HCT116 (cell line): ENCODE results near the gene SYTL2. TPM values are rescaled to one million over a fixed set of nuclear protein-coding genes. Genes with fewer than 3 reads are reported as not detected.

Experiments used
- ATAC-seq: fragments of 200-7000 bp; cut with Tn5 transposase; 2 replicates; pipeline ENCODE4 v1.9.1; 2020; ENCODE audit warnings: mild to moderate bottlenecking, moderate library complexity
- BruUV-seq: library from RNA; stranded (reverse); fragments of 400-500 nt; replicated peaks from 2 replicates; lab custom pipeline; 2021; lab: Mats Ljungman, UMichigan
- CTCF ChIA-PET: fragments of 300-600 bp; sonication (Branson Sonifier 250); formaldehyde crosslinking; loops from one replicate; lab custom pipeline; 2021; ENCODE audit warnings: antibody characterized with exemption; lab: Charles Lee
- POLR2A ChIA-PET: fragments of 300-600, 350-600 bp; sonication (Branson Sonifier 250); formaldehyde crosslinking; loops from one replicate; lab custom pipeline; 2021; ENCODE audit warnings: antibody characterized with exemption; lab: Charles Lee
- RAD21 ChIA-PET, 2 experiments: fragments of 300-600 bp; sonication (Branson Sonifier 250); formaldehyde crosslinking; loops; one replicate each; lab custom pipeline; 2023; ENCODE audit warnings: low total read pairs in 2 of 2; ENCODE audit not compliant: uncharacterized antibody in 2 of 2, unreplicated experiment in 2 of 2, low non-redundant PET in 1 of 2; lab: Charles Lee
- DNase-seq: peaks from one replicate; pipeline ENCODE4 v3.0.0-alpha.2; 2010; ENCODE audit warnings: low read depth, low spot score
- H2AFZ ChIP-seq: fragments of 200-600 bp; shearing (Covaris generic), sonication (generic); 2 replicates; pipeline ENCODE4 v1.6.1; 2017; ENCODE audit warnings: low read depth, mixed run types, mixed read lengths, antibody characterized with exemption, low read length; ENCODE audit not compliant: poor library complexity, severe bottlenecking
- H3K27ac ChIP-seq: 2 replicates; pipeline ENCODE4 v1.5.1; 2012; ENCODE audit warnings: low read depth, low read length
- H3K27me3 ChIP-seq: fragments of 200-600 bp; sonication (generic); 2 replicates; pipeline ENCODE4 v1.6.1; 2016; ENCODE audit warnings: mixed run types, low read length, mixed read lengths; ENCODE audit not compliant: insufficient read depth
- H3K36me3 ChIP-seq, 2 experiments: fragments of 200-500 bp in 1 of 2; fragments of 200-600 bp in 1 of 2; sonication (Bioruptor generic) in 1 of 2; sonication (generic) in 1 of 2; 2 replicates each; pipeline versions ENCODE4 v1.5.1 to v1.6.1; 2014 to 2016; ENCODE audit warnings: low read length in 2 of 2, inconsistent platforms in 1 of 2, mixed read lengths in 1 of 2, mixed run types in 1 of 2; ENCODE audit not compliant: insufficient read depth in 2 of 2, control insufficient read depth in 1 of 2
- H3K4me1 ChIP-seq, 2 experiments: fragments of 200-600 bp in 1 of 2; sonication (generic) in 1 of 2; 2 replicates each; pipeline versions ENCODE4 v1.5.1 to v1.6.1; 2012 to 2017; ENCODE audit warnings: low read length in 2 of 2, inconsistent platforms in 1 of 2, mild to moderate bottlenecking in 1 of 2, mixed read lengths in 1 of 2, mixed run types in 1 of 2, moderate library complexity in 1 of 2; ENCODE audit not compliant: insufficient read depth in 2 of 2, control insufficient read depth in 1 of 2
- H3K4me2 ChIP-seq: fragments of 200-600 bp; sonication (generic); 2 replicates; pipeline ENCODE4 v1.6.1; 2017; ENCODE audit warnings: mixed run types, low read length, mixed read lengths
- H3K4me3 ChIP-seq, 2 experiments: fragments of 200-600 bp in 1 of 2; sonication (generic) in 1 of 2; replicated peaks in 1 of 2; 2 replicates each; pipeline ENCODE4 v1.5.1; 2011 to 2016; ENCODE audit warnings: low read length in 2 of 2, control low read depth in 1 of 2, low read depth in 1 of 2, mild to moderate bottlenecking in 1 of 2, mixed read lengths in 1 of 2, mixed run types in 1 of 2
- H3K79me2 ChIP-seq: fragments of 200-600 bp; sonication (generic); 2 replicates; pipeline ENCODE4 v1.6.1; 2017; ENCODE audit warnings: mild to moderate bottlenecking, mixed run types, low read length, moderate library complexity, mixed read lengths; ENCODE audit not compliant: insufficient read depth
- H3K9ac ChIP-seq: fragments of 200-600 bp; sonication (generic); 2 replicates; pipeline ENCODE4 v1.6.1; 2016; ENCODE audit warnings: low read length, mixed read lengths
- H3K9me2 ChIP-seq: fragments of 200-600 bp; sonication (generic), shearing (Covaris generic); 2 replicates; pipeline ENCODE4 v1.6.1; 2017; ENCODE audit warnings: mixed run types, mild to moderate bottlenecking, moderate library complexity; ENCODE audit not compliant: insufficient read depth
- H3K9me3 ChIP-seq, 2 experiments: fragments of 200-500 bp in 1 of 2; fragments of 200-600 bp in 1 of 2; sonication (Bioruptor generic) in 1 of 2; sonication (generic) in 1 of 2; 2 replicates each; pipeline ENCODE4 v1.6.1; 2014 to 2017; ENCODE audit warnings: low read length in 2 of 2, mixed read lengths in 2 of 2, inconsistent platforms in 1 of 2, low read depth in 1 of 2, mild to moderate bottlenecking in 1 of 2, mixed run types in 1 of 2, moderate library complexity in 1 of 2; ENCODE audit not compliant: control insufficient read depth in 1 of 2, insufficient read depth in 1 of 2
- H4K20me1 ChIP-seq: fragments of 200-600 bp; sonication (generic), shearing (Covaris generic); 2 replicates; pipeline ENCODE4 v1.6.1; 2017; ENCODE audit warnings: mixed run types, mild to moderate bottlenecking, moderate library complexity; ENCODE audit not compliant: insufficient read depth
- CBX3 ChIP-seq: IDR thresholded peaks from 2 replicates; pipeline ENCODE4 v1.6.1; 2012; ENCODE audit warnings: low read depth
- EGR1 ChIP-seq: IDR thresholded peaks from 2 replicates; pipeline ENCODE4 v1.6.1; 2012; ENCODE audit warnings: low read depth
- ELF1 ChIP-seq: IDR thresholded peaks from 2 replicates; pipeline ENCODE4 v1.6.1; 2012; ENCODE audit warnings: low read depth, borderline replicate concordance
- EZH2 ChIP-seq: fragments of 200-600 bp; sonication (generic); IDR thresholded peaks from 2 replicates; pipeline ENCODE4 v1.6.1; 2017; ENCODE audit warnings: antibody characterized with exemption, mixed run types
- EZH2phosphoT487 ChIP-seq: fragments of 200-600 bp; IDR thresholded peaks from 2 replicates; pipeline ENCODE4 v1.6.1; 2018; ENCODE audit warnings: antibody characterized with exemption, borderline replicate concordance
- JUND ChIP-seq: IDR thresholded peaks from 2 replicates; pipeline ENCODE4 v1.6.1; 2012
- POLR2A ChIP-seq: IDR thresholded peaks from 2 replicates; pipeline ENCODE4 v1.7.0; 2011; ENCODE audit warnings: borderline replicate concordance; ENCODE audit not compliant: insufficient read depth, insufficient read length; ENCODE audit errors: extremely low read depth
- POLR2AphosphoS5 ChIP-seq: IDR thresholded peaks from 2 replicates; pipeline ENCODE4 v1.6.1; 2011; ENCODE audit warnings: mild to moderate bottlenecking, low read depth, low read length, moderate library complexity
- RAD21 ChIP-seq: IDR thresholded peaks from 2 replicates; pipeline ENCODE4 v1.6.1; 2012; ENCODE audit warnings: low read depth, mild to moderate bottlenecking
- SIN3A ChIP-seq: IDR thresholded peaks from 2 replicates; pipeline ENCODE4 v1.6.1; 2012; ENCODE audit warnings: low read depth
- SP1 ChIP-seq: IDR thresholded peaks from 2 replicates; pipeline ENCODE4 v1.6.1; 2012; ENCODE audit warnings: low read depth
- SRF ChIP-seq: IDR thresholded peaks from 2 replicates; pipeline ENCODE4 v1.6.1; 2012; ENCODE audit warnings: low read depth
- ZFX ChIP-seq: fragments of 450-650 bp; IDR thresholded peaks from 2 replicates; pipeline ENCODE4 v1.6.1; 2017
- ZNF274 ChIP-seq: fragments of 200-500 bp; sonication (Bioruptor generic); IDR thresholded peaks from 2 replicates; pipeline ENCODE4 v1.6.1; 2014; ENCODE audit warnings: mild to moderate bottlenecking, low read depth, low read length, inconsistent platforms
- intact Hi-C: fragments of 100-400 bp; cut with micrococcal nuclease; formaldehyde crosslinking; loops from 2 replicates; pipeline ENCODE4 v1.10.0; 2022
- total RNA-seq: library from RNA; stranded (reverse); gene quantifications from one replicate; pipeline ENCODE4 v1.2.1, GENCODE V29; 2021; ENCODE audit not compliant: unreplicated experiment
- TF ChIP-seq, protein P1 (sequence below): IDR thresholded peaks from 2 replicates; pipeline ENCODE4 v1.6.1; 2011; ENCODE audit warnings: mild to moderate bottlenecking, low read length, moderate library complexity; ENCODE audit not compliant: insufficient replicate concordance; ENCODE audit errors: extremely low read depth
- TF ChIP-seq, protein P2 (sequence below), 3 experiments: fragments of 200-600 bp in 1 of 3; sonication (generic) in 1 of 3; IDR thresholded peaks in 2 of 3; conservative IDR thresholded peaks in 1 of 3; 2 replicates each; pipeline ENCODE4 v1.5.1; 2012 to 2017; ENCODE audit warnings: low read depth in 2 of 3, low read length in 2 of 3, antibody characterized with exemption in 1 of 3, borderline replicate concordance in 1 of 3, control low read depth in 1 of 3, mild to moderate bottlenecking in 1 of 3, mixed read lengths in 1 of 3, mixed run types in 1 of 3, moderate library complexity in 1 of 3; ENCODE audit not compliant: insufficient read depth in 1 of 3
- TF ChIP-seq, protein P3 (sequence below): IDR thresholded peaks from 2 replicates; pipeline ENCODE4 v1.6.1; 2012
- TF ChIP-seq, protein P4 (sequence below): IDR thresholded peaks from 2 replicates; pipeline ENCODE4 v1.6.1; 2012; ENCODE audit warnings: low read depth

SYTL2 gene
- total RNA-seq, 1 experiment from 2014 or later = 12.6 TPM

DNA sequence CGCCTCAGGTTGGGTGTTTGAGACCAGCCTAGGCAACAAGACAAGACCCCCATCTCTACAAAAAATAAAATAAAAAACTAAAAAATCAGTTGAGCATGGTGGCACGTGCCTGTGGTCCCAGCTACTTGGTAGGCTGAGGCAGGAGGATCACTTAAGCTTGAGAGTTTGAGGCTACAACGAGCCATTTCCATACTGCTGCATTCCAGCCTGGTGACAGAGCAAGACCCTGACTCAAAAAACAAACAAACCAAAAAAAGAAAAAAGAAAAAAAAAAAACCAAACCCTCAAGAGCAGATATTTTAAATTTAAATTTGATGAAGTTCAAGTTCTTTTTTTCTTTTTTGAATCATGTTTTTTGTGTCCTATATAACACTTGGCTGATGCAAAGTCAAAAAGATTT lies 37.1 kb upstream of the SYTL2 start:
- POLR2A ChIA-PET = no interaction called here
- RAD21 ChIA-PET = no interaction called here
- Histone ChIP-seq H3K4me1 (peaks cover 13 to 22% of the 10 kb centered on the region in 2 experiments), H3K9me2 (no peaks in the 10 kb centered on the region), H3K36me3 (no peaks in the 10 kb centered on the region), H3K27ac (no peak overlapping the region), H3K9ac (no peak overlapping the region), H3K27me3 (no peaks in the 10 kb centered on the region), H2AFZ (no peak overlapping the region), H3K9me3 (no peaks in the 10 kb centered on the region), H3K4me3 (no peak overlapping the region), H3K79me2 (no peaks in the 10 kb centered on the region), H4K20me1 (no peaks in the 10 kb centered on the region), H3K4me2 (no peak overlapping the region)
- BruUV-seq = no TSS peak
- no peak for DNase-seq
- intact Hi-C loops = no loop called here
- ATAC-seq = no peak
- CTCF ChIA-PET = no interaction called here
- TF ChIP-seq ZNF274 (no peak), POLR2A (no peak), EZH2 (no peak), EZH2phosphoT487 (no peak), JUND (no peak), EGR1 (no peak), CBX3 (no peak), POLR2AphosphoS5 (no peak), SIN3A (no peak), RAD21 (no peak), SRF (no peak), ZFX (no peak), SP1 (no peak), ELF1 (no peak)
- TF ChIP-seq, protein P1, sequence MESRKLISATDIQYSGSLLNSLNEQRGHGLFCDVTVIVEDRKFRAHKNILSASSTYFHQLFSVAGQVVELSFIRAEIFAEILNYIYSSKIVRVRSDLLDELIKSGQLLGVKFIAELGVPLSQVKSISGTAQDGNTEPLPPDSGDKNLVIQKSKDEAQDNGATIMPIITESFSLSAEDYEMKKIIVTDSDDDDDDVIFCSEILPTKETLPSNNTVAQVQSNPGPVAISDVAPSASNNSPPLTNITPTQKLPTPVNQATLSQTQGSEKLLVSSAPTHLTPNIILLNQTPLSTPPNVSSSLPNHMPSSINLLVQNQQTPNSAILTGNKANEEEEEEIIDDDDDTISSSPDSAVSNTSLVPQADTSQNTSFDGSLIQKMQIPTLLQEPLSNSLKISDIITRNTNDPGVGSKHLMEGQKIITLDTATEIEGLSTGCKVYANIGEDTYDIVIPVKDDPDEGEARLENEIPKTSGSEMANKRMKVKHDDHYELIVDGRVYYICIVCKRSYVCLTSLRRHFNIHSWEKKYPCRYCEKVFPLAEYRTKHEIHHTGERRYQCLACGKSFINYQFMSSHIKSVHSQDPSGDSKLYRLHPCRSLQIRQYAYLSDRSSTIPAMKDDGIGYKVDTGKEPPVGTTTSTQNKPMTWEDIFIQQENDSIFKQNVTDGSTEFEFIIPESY = no peak
- TF ChIP-seq, protein P2, sequence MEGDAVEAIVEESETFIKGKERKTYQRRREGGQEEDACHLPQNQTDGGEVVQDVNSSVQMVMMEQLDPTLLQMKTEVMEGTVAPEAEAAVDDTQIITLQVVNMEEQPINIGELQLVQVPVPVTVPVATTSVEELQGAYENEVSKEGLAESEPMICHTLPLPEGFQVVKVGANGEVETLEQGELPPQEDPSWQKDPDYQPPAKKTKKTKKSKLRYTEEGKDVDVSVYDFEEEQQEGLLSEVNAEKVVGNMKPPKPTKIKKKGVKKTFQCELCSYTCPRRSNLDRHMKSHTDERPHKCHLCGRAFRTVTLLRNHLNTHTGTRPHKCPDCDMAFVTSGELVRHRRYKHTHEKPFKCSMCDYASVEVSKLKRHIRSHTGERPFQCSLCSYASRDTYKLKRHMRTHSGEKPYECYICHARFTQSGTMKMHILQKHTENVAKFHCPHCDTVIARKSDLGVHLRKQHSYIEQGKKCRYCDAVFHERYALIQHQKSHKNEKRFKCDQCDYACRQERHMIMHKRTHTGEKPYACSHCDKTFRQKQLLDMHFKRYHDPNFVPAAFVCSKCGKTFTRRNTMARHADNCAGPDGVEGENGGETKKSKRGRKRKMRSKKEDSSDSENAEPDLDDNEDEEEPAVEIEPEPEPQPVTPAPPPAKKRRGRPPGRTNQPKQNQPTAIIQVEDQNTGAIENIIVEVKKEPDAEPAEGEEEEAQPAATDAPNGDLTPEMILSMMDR (IDR thresholded peaks at IDR 0.05 in 2 of 3, conservative IDR thresholded peaks at IDR 0.05 in 1 of 3; ENCODE audit: borderline replicate concordance in 1 of 3, insufficient read depth in 1 of 3, low read depth in 2 of 3, low read length in 2 of 3) = no peak
- TF ChIP-seq, protein P3, sequence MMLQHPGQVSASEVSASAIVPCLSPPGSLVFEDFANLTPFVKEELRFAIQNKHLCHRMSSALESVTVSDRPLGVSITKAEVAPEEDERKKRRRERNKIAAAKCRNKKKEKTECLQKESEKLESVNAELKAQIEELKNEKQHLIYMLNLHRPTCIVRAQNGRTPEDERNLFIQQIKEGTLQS = no peak
- TF ChIP-seq, protein P4, sequence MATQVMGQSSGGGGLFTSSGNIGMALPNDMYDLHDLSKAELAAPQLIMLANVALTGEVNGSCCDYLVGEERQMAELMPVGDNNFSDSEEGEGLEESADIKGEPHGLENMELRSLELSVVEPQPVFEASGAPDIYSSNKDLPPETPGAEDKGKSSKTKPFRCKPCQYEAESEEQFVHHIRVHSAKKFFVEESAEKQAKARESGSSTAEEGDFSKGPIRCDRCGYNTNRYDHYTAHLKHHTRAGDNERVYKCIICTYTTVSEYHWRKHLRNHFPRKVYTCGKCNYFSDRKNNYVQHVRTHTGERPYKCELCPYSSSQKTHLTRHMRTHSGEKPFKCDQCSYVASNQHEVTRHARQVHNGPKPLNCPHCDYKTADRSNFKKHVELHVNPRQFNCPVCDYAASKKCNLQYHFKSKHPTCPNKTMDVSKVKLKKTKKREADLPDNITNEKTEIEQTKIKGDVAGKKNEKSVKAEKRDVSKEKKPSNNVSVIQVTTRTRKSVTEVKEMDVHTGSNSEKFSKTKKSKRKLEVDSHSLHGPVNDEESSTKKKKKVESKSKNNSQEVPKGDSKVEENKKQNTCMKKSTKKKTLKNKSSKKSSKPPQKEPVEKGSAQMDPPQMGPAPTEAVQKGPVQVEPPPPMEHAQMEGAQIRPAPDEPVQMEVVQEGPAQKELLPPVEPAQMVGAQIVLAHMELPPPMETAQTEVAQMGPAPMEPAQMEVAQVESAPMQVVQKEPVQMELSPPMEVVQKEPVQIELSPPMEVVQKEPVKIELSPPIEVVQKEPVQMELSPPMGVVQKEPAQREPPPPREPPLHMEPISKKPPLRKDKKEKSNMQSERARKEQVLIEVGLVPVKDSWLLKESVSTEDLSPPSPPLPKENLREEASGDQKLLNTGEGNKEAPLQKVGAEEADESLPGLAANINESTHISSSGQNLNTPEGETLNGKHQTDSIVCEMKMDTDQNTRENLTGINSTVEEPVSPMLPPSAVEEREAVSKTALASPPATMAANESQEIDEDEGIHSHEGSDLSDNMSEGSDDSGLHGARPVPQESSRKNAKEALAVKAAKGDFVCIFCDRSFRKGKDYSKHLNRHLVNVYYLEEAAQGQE = no peak
